ENCODE measurements around the gene N4BP3. TPM values are rescaled to one million over a fixed set of nuclear protein-coding genes. Genes with fewer than 3 reads are reported as not detected.

Gene N4BP3
- total RNA-seq, 1 donor from 2014 or later = 22.1 TPM

DNA sequence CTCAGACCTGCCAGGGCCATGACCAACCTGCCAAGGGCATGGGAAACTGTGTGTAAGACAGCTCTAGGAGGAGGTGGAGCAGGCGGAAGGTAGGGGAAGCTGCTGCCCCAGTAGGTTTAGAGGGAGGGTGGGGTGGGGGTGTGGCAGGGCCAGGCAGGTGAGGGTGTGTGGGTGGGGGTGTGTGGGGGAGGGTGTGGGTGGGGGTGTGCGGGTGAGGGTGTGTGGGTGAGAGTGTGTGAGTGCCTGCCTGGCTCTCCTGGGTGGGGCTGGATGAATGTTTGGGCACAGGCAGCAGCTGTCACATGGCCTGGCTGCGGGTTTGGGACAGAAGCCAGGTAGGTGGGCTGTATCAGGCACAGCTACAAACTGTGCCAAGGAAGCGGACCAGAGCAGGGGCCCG lies 8.8 kb upstream of the N4BP3 start:
- peak; percentile 69 for DNase-seq

- no peak for DNase-seq
Measured at GRCh38 chr5:178106086-178106485, 7.2 kb upstream of the N4BP3 start.

DNA sequence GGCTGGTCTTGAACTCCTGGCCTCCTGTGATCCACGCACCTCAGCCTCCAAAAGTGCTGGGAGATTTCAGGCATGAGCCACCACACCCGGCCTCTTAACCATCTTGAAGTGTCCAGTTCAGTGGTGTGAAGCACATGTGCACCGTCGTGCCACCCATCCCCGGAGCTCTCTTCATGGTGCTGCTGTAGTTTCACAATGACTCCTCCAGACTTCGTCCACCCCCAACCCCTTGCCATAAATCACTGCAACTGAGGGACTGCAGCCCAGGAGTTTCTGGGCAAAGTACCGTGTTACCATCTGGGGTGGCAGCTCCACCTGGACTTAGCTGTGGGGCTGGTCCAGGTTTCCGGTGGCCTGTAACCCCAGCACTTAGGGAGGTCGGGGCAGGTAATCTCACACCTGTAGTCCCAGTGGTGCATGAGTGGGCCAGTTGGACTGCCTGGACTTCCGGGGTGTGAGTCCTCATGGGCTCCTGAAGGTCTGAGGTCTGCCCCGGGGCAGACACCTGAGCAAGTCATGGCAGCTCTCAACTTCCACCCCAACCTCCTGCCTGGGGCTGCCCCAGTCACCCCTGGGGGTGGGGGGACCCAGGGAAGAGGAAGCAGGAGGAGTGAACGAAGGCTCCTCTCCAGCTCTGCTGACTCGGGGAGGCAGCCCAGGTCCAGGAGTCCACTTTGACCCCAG lies 6.6 kb upstream of the N4BP3 start:
- no peak for DNase-seq

DNA sequence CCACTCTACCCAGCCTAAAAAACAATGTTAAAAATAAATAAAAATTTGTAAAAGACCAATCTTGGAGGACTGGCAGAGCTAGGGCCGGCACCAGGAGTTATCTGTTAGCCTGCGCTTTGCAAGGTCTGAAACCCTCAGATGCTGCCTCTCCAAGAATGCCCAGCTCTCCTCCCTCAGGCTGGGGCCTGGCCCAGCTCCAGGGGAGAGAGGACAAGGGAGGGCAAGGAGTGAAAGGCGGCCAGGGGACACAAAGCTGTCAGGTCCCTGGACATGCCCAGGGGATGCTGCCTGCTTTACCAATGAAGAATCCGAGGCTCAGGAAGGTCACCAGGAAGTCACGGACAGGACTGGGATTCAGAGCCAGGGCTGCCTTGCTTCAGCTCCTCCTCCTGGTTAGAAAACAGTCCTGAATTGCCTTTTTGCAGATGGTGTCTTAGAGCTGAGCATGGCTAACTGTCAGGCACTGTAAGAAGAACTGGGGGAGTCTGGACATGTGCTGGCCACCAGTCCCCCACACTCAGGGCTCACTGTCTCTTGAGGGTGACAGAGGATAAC lies 5.5 kb upstream of the N4BP3 start:
- DNase-seq = no peak

- no peak for DNase-seq
Measured at GRCh38 chr5:178108446-178108845, 4.9 kb upstream of the N4BP3 start.

GRCh38 chr5:178108966-178109365 lies 4.4 kb upstream of the N4BP3 start:
- no peak for DNase-seq

DNA sequence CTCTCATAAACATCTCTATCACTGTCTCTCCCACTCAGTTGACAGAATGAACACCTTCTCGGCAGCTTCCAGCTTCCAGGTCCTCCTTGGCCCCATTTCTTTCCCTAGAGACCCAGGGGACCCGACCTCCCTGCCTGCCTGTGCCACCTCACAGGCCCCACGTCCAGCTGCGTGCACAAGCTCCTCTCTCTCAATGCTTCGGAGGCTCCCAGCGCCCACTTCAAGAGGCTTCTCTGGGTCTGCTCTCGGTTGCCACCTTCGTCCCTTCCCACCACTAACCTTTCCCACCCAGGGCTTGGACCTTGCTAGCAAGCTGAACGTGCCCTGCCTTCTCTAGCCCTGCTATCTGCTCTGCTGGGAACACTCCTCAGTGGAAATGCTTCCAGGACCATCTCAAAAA lies 2.8 kb upstream of the N4BP3 start:
- no peak for DNase-seq

DNA sequence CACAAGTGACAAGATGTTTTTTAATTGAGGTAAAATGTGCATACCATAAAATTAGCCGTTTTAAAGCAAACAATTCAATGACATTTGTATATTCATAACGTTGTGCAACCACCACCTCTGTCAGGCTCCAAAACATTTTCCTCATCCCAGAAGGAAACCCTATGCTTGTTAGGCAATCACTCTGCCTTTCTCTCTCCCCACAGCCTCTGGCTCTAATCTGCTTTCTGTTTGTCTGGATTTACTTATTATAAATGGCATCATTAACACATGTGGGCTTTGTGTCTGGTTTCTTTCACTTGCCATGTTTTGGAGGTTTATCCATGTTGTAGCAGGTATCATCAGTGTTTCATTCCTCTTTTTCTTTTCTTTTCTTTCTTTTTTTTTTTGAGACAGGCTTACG lies 1.4 kb upstream of the N4BP3 start:
- peak; percentile 69 for DNase-seq

DNA sequence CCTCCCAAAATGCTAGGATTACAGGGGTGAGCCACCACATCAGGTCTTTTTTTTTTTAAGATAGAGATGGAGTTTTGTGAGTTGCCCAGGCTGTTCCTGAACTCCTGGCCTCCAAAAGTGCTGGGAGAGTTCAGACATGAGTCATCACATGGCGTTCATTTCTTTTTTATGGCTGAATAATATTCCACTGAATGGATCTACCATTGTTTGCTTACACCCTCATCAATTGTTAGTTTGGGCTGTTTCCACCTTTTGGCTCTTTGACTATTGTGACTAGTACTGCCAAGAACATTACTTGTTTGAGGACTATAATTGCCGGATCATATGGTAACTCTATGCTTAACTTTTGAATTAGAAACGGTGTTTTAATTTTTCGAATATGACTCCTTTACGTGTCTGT lies 787 bp upstream of the N4BP3 start:
- no peak for DNase-seq

- no peak for DNase-seq
Measured at GRCh38 chr5:178113841-178114324, 551 bp downstream of the N4BP3 start.

DNA sequence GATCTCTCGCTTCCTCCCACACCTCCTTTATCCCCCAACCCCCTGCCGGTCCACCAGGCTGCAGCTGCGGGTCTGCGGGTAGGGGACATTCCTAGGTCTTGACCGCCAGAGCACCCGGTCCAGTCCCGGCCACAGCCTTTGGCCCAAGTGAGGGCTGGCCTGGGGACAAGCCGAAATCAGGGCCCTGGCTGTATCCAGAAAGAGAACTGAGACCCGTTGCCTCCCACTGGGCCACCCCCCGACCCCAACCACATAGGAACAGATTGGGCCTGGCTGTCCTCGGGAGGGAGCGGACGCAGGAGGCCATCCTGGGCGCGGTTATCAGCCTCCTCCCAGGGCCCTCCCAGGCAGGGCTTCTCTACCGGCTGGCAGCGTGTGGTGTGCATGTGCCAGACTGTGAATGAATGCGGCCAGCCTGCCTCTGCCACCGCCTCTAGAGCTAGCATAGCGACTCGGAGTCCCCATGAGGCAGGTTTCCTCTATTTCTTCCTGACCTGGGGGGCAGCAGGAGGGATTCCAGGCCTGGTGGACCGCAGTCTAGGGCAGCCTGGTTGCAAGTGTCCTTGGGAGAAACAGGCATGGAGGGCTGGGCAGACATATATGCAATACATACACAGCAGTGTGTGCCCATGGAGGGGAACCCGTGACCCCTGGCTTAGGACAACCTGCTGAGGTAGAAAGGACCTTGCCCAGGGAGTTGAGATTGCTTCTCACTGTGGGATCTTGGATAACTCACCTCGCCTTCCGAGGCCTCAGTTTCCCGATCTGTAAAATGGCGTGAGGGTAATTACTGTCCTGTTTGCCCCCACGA lies 1.2 kb downstream of the N4BP3 start:
- DNase-seq = peak; percentile 77

DNA sequence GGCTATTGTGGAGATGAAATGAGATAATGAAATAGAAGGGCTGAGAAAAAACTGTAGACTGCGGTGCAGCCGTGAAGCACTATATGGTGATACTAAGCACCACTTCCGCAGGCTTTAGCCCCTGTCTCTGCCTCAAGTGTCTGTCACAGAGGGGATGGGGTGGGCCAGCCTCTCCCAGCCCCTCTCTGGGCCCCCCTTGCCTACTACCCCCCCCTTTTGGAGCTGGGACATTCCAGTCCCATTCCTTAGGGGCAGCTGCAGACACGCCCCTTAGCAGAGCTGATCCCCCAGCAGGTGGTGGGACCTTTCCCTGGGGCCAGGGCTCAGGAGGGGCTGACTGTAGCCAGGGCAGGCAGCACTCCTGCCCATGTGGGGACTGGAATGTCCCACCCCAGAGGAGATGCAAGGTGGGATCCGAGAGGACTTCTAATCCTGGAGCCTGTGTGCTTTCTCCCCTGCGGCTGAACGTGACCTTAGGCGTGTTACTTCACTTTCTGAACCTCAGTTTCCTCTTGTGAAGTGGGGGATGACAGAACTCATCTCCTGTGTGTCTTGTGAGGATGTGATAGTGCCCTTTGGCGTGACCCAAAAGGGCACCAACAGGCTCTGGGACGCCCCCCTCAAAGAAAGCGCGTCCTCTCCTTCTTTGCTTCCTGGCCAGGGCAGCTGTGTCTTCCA lies 1.9 kb downstream of the N4BP3 start:
- DNase-seq = peak; percentile 87

GRCh38 chr5:178115814-178116142 lies 2.4 kb downstream of the N4BP3 start:
- DNase-seq = peak; percentile 77

DNA sequence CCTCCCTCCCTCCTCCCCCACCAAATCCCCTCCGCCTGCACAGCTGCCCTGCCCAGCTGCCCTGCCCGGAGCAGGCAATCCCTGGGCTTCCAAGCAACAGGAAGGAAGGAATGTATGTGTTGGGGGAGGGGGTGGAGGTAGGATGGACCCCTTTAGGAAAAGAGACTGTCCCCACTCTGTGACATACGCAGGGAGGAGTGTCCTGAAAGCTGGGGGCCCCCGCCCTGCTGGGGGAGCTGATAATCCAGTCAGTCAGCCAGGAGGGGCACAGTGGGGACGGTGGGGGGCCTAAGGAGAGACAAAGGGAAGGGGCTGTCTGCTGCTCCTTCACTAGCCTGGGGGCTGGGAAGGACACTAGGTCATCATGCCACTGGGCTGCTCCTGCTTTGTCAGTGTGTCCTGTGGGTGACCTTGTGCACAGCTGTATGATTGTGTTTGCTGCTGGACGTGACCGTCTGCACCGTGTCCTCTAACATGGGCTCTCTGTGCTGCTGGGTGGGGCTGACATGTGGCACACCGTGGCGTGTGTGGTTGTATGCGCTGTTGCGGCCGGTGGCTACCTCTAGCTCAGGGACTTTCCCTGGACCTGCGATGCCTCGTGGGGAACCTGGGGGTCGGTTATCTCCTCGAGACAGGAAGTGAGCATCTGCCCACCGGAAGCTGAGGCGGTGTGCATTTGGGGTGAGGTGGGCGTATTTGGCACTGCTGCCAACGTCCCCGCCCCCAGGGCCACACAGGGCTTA lies 3.0 kb downstream of the N4BP3 start:
- DNase-seq = peak; percentile 72

- no peak for DNase-seq
Measured at GRCh38 chr5:178117923-178118701, 4.8 kb downstream of the N4BP3 start.

- peak; percentile 85 for DNase-seq
Measured at GRCh38 chr5:178119915-178120606, 6.7 kb downstream of the N4BP3 start.

DNA sequence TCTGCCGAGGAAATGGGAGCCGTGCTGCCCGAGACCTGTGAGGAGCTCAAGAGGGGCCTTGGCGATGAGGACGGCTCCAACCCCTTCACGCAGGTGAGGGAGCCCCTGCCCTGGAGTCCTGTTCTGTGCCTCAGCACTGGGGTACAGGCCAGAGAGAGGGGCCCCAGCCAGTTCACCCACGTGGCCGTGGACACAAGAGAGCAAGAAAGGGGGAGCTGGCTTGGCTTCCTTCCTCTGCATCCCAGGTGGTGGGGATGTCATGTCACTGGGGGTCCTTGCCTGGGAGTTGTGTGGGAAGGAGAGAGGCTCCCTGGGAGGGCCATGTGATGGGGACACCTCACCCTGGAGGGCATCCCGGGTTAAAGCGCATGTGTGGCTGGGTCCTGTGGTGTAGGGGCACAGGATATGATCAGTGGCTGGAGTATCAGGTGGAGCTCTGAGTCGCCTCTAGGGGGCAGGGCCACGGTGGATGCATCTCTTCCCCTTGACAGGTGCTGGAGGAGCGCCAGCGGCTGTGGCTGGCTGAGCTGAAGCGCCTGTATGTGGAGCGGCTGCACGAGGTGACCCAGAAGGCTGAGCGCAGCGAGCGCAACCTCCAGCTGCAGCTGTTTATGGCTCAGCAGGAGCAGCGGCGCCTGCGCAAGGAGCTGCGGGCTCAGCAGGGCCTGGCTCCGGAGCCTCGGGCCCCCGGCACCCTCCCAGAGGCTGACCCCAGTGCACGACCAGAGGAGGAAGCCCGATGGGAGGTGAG lies 7.5 kb downstream of the N4BP3 start:
- DNase-seq = peak; percentile 98

DNA sequence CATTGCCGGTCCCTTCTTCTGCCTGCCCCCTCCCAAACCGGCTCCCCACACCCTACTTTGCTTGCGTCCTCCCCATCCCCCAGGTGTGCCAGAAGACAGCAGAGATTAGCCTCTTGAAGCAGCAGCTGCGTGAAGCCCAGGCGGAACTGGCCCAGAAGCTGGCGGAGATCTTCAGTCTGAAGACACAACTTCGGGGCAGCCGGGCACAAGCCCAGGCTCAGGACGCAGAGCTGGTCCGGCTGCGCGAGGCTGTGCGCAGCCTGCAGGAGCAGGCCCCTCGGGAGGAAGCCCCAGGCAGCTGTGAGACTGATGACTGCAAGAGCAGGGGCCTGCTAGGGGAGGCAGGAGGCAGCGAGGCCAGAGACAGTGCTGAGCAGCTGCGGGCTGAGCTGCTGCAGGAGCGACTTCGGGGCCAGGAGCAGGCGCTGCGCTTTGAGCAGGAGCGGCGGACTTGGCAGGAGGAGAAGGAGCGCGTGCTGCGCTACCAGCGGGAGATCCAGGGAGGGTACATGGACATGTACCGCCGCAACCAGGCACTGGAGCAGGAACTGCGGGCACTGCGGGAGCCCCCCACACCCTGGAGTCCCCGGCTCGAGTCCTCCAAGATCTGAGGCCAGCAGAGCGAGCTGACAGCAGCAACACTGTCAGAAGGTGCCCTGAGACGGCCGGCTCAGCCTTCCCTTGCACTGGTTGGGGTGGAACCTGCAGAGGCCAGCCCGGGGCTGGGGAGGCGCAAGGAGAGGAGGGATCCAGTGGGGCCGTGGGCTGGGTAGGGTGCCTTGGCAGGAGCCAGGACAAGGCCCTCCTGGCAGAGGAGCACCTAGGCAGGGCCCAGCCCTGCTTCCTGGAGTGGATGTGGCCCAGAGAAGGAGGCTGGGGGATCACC lies 8.3 kb downstream of the N4BP3 start:
- peak; percentile 95 for DNase-seq

DNA sequence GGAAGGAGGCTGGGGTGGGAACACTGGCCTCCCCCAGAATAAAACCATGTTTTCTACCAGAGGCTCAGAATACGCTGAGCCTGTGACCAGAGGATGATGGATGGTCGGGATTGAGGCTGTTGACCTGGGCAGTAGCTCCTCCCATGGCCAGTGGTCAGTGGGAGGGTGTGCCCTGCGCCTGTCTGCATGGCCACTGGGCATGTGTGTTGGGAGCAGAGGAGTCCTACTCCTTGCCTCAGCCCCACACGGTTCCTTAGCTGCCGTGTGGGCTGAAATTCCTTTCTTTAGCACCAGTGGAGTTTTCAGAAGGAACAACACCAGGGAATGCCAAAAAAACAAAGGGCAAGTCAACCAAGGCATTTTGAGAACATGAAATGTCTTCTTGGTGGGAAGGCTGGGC lies 9.0 kb downstream of the N4BP3 start:
- DNase-seq = no peak
